AG09309 (cell line): ENCODE data around the gene NPC1.

Experiments used
- DNase-seq: peaks from one replicate; pipeline ENCODE4 v3.0.0-alpha.2; 2010; ENCODE audit warnings: low read depth
- H3K4me3 ChIP-seq: 2 replicates; pipeline ENCODE4 v1.5.1; 2011; ENCODE audit warnings: mild to moderate bottlenecking, low read depth, low read length, moderate library complexity; ENCODE audit not compliant: control insufficient read depth
- CTCF ChIP-seq: IDR thresholded peaks from 2 replicates; pipeline ENCODE4 v1.5.1; 2011; ENCODE audit warnings: mild to moderate bottlenecking, low read depth, low read length, inconsistent platforms; ENCODE audit not compliant: insufficient read depth, control insufficient read depth; ENCODE audit errors: missing control alignments

NPC1 gene

DNA sequence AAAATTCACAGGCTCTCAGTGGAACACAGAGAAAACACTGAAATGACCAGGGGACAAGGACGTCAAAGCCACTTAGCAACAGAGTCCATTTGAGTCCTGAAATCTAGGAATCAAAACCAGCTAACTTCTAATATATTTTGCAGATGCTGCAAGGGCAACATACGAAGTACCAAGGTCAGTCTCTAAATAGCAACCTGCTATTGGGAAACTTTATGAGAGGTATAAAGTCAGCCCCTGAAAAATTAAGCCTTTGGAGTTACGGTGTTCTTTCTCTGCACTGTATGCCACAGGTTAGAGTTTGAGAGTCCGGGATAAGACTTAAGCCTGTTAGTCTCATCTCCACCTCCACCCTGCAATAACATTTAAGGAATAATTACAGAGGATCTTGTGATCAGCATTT, 13.3 kb downstream of the NPC1 start:
- no peak for TF ChIP-seq CTCF
- no peak for DNase-seq
- no peak overlapping the region for H3K4me3 ChIP-seq

DNA sequence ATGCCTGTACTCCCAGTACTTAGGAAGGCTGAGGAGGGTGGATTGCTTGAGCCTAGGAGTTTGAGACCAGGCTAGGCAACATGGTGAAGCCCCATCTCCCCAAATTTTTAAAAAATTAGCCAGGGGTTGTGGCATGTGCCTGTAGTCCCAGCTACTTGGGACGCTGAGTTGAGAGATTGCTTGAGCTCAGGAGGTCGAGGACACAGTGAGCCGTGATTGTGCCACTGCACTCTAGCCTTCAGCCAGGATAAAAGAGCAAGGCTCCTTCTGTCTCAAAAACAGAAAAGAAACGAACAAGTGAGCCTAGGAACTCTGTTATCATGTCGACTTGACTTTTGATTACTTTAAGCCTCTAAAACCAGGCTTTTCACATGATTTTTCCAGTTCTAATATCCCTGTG, 13.7 kb downstream of the NPC1 start:
- H3K4me3 ChIP-seq: no peak overlapping the region
- TF ChIP-seq CTCF: no peak
- DNase-seq: no peak

DNA sequence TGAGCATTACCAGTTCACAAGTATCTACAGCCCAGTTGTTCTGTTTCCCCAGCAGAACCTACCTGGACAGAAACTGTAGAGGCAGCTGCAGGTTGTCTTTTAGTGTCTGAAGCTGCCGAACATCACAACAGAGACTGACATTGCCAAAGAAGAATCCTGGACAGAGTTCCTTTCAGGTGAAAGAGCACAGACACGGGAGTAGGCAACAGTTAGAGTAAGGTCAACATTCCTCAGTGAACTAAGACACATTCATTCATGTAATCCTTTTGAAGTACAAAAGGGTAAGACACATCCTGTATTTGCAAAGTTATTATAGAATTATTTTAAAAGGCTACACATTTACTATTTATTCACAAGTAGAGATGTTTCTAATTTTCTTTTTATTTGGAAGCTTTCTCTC, 14.3 kb downstream of the NPC1 start:
- no peak overlapping the region for H3K4me3 ChIP-seq
- no peak for TF ChIP-seq CTCF
- DNase-seq: no peak

- no peak for TF ChIP-seq CTCF
- H3K4me3 ChIP-seq: no peak overlapping the region
- no peak for DNase-seq
These were observed 15.3 kb downstream of the NPC1 start for GRCh38 chr18:23570912-23571504.

DNA sequence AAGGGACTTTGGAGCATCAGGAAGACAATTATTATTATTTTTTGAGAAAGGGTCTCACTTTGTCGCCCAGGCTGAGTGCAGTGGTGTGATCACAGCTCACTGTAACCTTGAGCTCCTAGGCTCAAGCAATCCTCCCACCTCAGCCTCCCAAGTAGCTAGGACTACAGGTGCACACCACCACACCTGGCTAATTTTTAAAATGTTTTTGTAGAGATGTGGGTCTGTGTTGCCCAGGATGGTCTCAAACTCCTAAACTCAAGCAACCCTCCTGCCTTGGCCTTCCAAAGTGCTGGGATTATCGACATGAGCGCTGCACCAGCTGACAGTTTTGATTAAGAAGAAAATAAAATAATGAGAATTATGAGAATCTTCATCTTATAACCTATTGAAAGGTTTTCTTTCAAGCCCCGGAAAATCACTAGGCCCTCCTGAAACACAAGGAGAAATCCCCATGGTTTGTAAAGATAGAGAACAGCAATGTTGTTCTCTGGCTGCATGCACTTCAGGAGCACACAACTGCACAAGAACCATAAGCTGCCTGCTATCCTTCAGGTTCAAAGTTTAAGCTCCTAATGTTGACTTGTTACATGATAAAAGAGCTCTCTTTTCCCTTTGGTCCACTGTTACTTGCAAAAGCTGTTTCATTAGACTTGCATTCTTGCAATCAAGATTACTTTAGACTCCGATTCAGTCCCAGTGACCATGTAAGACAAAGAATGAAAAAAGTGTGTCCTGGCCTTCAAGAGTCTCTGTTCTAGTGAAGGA, 16.8 kb downstream of the NPC1 start:
- DNase-seq: no peak
- TF ChIP-seq CTCF: no peak
- H3K4me3 ChIP-seq: no peak overlapping the region

DNA sequence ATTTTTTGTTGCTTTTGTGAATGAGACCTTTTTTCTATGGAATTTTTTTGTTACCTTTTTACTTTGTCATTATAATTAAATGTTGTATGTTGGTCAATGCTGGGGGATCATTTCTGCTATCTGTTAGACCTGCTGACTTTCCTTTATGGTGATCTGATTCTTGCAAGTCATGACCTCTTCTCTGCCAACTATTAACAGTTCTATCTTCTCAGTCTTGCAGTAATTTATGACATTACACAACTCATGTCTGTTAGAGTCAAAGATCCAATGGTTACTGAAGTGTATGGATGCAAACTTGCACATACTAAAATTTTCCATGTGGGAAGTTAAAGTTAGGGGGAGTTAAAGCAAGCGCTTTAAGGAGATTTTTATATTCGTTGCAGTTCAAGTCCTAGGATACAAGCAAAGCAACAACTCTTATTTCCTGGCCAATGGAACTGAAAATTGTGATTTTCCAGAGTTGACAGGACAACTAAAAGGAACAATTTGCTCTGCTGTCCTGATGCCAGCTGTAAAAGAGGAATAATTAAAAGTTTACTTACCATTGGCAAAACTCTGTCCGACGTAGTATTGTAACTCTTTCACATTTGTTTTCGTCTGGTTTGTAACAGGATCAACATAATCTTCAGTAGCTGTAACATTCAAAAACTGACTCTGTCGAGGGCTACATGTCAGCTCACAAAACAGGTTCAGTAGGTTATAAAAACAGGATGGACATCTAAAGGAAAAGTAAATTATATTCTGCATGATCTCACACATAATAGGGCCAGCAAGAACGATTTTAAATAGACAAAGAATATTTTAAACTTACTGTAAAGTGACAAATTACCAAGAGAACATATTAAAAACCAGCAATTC, 17.8 kb downstream of the NPC1 start:
- no peak for TF ChIP-seq CTCF

More for the DNA sequence above, 17.8 kb downstream of the NPC1 start:
- no peak overlapping the region for H3K4me3 ChIP-seq
- DNase-seq: no peak
